Spleen (tissue), 7 donors: ENCODE measurements around the gene PLXNA1.

Source experiments
- CTCF ChIP-seq, 11 experiments: fragments of 200-600 bp in 7 of 11; fragments of 450-650 bp in 4 of 11; sonication (generic) in 4 of 11; IDR thresholded peaks in 8 of 11; conservative IDR thresholded peaks in 3 of 11; 1 replicate in 7 of 11; 2 replicates in 4 of 11; pipeline versions ENCODE4 v1.4.0 to v1.8.0; 2016 to 2021; ENCODE audit warnings: antibody characterized with exemption in 11 of 11, inconsistent platforms in 4 of 11, mild to moderate bottlenecking in 1 of 11
- POLR2A ChIP-seq, 3 donors: fragments of 450-650 bp; IDR thresholded peaks; one replicate each; pipeline ENCODE4 v1.5.1; 2017; ENCODE audit warnings: antibody characterized with exemption in 3 of 3, mild to moderate bottlenecking in 1 of 3
- POLR2AphosphoS5 ChIP-seq, 3 donors: sonication (generic); formaldehyde crosslinking; IDR thresholded peaks; one replicate each; pipeline ENCODE4 v1.5.1; 2017; ENCODE audit warnings: antibody characterized with exemption in 3 of 3
- donor health status: DM: no; HTN: no; CAD: no; lungs with moderate emphysema.
- donor health status: DM: no; HTN: no; CAD: no.
- donor health status: DM: no; HTN: no; CAD: no.

GRCh38 chr3:126935756-126936509, 47.0 kb upstream of the PLXNA1 start:
- TF ChIP-seq CTCF (IDR thresholded peaks at IDR 0.05 in 8 of 11, conservative IDR thresholded peaks at IDR 0.05 in 3 of 11) (no peak), POLR2A (IDR thresholded peaks at IDR 0.05) (no peak), POLR2AphosphoS5 (IDR thresholded peaks at IDR 0.05) (no peak)
